Thyroid gland (tissue), 4 donors: Measurements from ENCODE around the gene UBE4B. TPM values are rescaled to one million over a fixed set of nuclear protein-coding genes. Genes with fewer than 3 reads are reported as not detected.

Source experiments
- DNase-seq, 2 donors: peaks; one replicate each; pipeline ENCODE4 v3.0.0-alpha.2; 2019
- H3K27ac ChIP-seq, 3 donors: fragments of 200-600 bp; sonication (generic); 1 replicate in 2 of 3; 2 replicates in 1 of 3; pipeline ENCODE4 v1.5.1; 2016 to 2019; ENCODE audit warnings: mild to moderate bottlenecking in 1 of 3, moderate library complexity in 1 of 3
- H3K27me3 ChIP-seq: fragments of 200-600 bp; sonication (generic); one replicate; pipeline ENCODE4 v1.5.1; 2019
- H3K36me3 ChIP-seq, 2 donors: fragments of 200-600 bp; sonication (generic); one replicate each; pipeline ENCODE4 v1.5.1; 2016 to 2019
- H3K4me1 ChIP-seq, 2 donors: fragments of 200-600 bp; sonication (generic); one replicate each; pipeline ENCODE4 v1.5.1; 2017 to 2019
- H3K4me3 ChIP-seq, 3 donors: fragments of 200-600 bp; sonication (generic); replicated peaks in 1 of 3; 1 replicate in 2 of 3; 2 replicates in 1 of 3; pipeline ENCODE4 v1.5.1; 2016; ENCODE audit warnings: mild to moderate bottlenecking in 1 of 3
- H3K9me3 ChIP-seq: fragments of 200-600 bp; sonication (generic); one replicate; pipeline ENCODE4 v1.5.1; 2017
- POLR2A ChIP-seq, 2 donors: fragments of 450-650 bp; IDR thresholded peaks; one replicate each; pipeline ENCODE4 v1.6.1; 2017; ENCODE audit warnings: antibody characterized with exemption in 2 of 2, mild to moderate bottlenecking in 2 of 2, moderate library complexity in 1 of 2
- WGBS, 2 donors: methylation state at CpG; one replicate each; pipeline ENCODE4 v1.1.5; 2017; 5-methylcytosine and 5-hydroxymethylcytosine counted together
- intact Hi-C: fragments of 100-400 bp; cut with DNase I; formaldehyde crosslinking; loops from one replicate; pipeline ENCODE4 v1.15.1; 2023
- total RNA-seq, 4 donors: library from RNA; depleted of rRNA; stranded (reverse); fragments of >200 nt; gene quantifications; one replicate each; pipeline ENCODE4 v1.2.3, GENCODE V29; 2016
- TF ChIP-seq, protein P1 (sequence below), 6 experiments: fragments of 200-600 bp in 3 of 6; fragments of 450-650 bp in 3 of 6; sonication (generic) in 3 of 6; IDR thresholded peaks; one replicate each; pipeline ENCODE4 v1.5.1; 2016 to 2019; ENCODE audit warnings: antibody characterized with exemption in 6 of 6, mild to moderate bottlenecking in 2 of 6, inconsistent platforms in 1 of 6, moderate library complexity in 1 of 6

UBE4B gene
- 10 to 100 TPM; 64.0 to 89.0 (median 71.0) TPM for total RNA-seq

DNA sequence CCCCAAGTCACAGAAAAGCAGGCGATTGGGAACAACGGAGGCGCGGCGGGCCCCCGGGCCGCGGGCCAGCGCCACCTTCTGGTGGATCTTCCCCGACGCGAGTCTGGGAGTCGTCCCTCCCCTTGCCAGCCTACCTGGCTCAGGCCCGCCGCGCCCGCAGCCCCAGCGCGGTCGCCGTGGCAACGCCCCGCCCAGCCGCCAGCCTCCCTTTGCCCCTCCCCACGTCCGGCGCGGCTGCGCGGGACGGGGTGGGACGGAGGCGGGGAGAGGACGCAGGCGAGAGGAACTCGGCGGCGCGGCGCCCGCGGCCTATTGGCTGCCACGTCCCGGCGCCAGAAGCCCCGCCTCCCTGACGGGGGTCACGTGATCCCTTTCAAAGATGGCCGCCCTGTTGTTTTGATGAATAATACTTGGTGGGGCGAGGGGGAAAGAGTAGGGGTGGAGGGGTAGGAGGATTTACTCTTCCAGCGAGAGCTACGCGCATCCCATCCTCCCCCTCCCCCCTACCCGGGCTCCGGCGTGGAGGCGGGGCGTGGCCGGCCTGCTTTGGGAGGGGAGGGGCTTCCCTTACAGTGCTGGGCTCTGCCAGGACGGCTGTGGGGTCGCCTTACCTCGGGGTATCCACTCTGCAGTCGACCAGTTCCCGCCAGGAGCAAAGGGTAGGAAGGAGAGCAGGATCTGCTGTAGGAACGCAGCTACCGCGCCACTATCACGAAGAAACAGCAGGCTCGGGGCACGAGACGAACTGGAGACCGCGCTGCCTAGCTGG, at the start of gene UBE4B:
Gene UBE4B (plus strand): TSS at position 369 of the 769 bp plus-strand sequence. CDS start 713 bp downstream, outside the sequence.
- TF ChIP-seq, protein P1, sequence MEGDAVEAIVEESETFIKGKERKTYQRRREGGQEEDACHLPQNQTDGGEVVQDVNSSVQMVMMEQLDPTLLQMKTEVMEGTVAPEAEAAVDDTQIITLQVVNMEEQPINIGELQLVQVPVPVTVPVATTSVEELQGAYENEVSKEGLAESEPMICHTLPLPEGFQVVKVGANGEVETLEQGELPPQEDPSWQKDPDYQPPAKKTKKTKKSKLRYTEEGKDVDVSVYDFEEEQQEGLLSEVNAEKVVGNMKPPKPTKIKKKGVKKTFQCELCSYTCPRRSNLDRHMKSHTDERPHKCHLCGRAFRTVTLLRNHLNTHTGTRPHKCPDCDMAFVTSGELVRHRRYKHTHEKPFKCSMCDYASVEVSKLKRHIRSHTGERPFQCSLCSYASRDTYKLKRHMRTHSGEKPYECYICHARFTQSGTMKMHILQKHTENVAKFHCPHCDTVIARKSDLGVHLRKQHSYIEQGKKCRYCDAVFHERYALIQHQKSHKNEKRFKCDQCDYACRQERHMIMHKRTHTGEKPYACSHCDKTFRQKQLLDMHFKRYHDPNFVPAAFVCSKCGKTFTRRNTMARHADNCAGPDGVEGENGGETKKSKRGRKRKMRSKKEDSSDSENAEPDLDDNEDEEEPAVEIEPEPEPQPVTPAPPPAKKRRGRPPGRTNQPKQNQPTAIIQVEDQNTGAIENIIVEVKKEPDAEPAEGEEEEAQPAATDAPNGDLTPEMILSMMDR (IDR thresholded peaks at IDR 0.05): peak; percentile 37 to 95 (median 74)
- peak in 1 of 2 donors; percentile 66 for TF ChIP-seq POLR2A (IDR thresholded peaks at IDR 0.05)
- H3K4me3 ChIP-seq: peak within 1 kb of the TSS; percentile 42 to 99 (median 97)
- H3K27me3 ChIP-seq: no peaks in the 10 kb centered on the region
- WGBS, 2 donors: 0 to 1% methylated on average over 32 to 38 of the region's 73 CpGs
- no peaks in the 10 kb centered on the region for H3K9me3 ChIP-seq
- intact Hi-C loops: loop anchor here (5.0 kb wide), 1 partner anchor 90 kb away; the partner anchor contains the start of genes LZIC and NMNAT1
- peaks cover 14 to 17% of the 10 kb centered on the region in 2 donors for H3K4me1 ChIP-seq
- DNase-seq: peak; percentile 98
- H3K27ac ChIP-seq: peak within 1 kb of the TSS; percentile 93 to 99 (median 97)
- no peaks in the 10 kb centered on the region for H3K36me3 ChIP-seq

DNA sequence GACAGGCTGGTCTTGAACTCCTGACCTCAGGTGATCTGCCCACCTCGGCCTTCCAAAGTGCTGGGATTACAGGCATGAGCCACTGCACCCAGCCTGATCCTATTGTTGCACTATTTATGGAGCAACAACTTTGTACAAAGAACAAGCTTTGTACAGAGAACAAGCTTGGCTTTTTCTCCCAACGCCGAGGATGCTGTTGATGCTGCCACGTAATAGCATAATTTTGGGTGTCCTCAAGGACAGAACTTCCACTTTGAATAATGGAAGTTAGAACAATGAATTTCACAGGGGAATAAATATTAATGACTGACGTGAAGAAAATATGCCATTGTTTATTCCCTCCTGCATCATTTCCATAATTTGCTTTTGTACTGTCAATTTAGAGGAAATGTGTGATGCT, 48.5 kb upstream of the UBE4B start:
- H3K27me3 ChIP-seq: no peaks in the 10 kb centered on the region
- no peak overlapping the region for H3K27ac ChIP-seq
- no peaks in the 10 kb centered on the region for H3K9me3 ChIP-seq
- 84 to 93% methylated on average over 5 of the region's 5 CpGs for WGBS, 2 donors
- no peak for DNase-seq
- TF ChIP-seq, protein P1 (IDR thresholded peaks at IDR 0.05): no peak
- no peak for TF ChIP-seq POLR2A (IDR thresholded peaks at IDR 0.05)
- intact Hi-C loops: no loop called here
- H3K4me3 ChIP-seq: no peak overlapping the region
- H3K4me1 ChIP-seq: peaks cover 0 to 7% of the 10 kb centered on the region in 2 donors
- peaks cover 14 to 22% of the 10 kb centered on the region in 2 donors for H3K36me3 ChIP-seq

DNA sequence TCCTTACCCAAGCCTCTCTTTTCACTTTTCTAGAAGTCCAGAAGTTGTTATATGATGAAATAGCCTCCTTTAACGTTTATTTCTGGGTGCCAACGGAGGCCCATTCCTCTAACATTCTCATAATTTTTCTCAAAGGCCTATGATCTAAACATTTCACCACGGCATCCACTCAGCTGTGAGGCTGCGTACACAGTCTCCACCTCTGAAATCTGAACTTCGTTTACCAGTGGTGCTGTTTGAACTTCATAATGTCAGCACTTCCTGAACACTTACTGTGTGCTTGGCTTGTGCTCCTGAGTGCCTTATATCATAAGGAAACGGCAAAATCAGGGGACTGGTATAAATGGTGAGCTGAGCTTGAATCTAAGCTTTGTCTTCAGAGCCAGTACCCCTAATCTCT, 47.8 kb upstream of the UBE4B start:
- Histone ChIP-seq H3K4me3 (no peak overlapping the region), H3K9me3 (no peaks in the 10 kb centered on the region), H3K27ac (no peak overlapping the region), H3K4me1 (peaks cover 0 to 8% of the 10 kb centered on the region in 2 donors), H3K27me3 (no peaks in the 10 kb centered on the region), H3K36me3 (peaks cover 14 to 22% of the 10 kb centered on the region in 2 donors)
- 59 to 61% methylated on average over 6 of the region's 6 CpGs for WGBS, 2 donors
- no peak for DNase-seq
- intact Hi-C loops: no loop called here
- no peak for TF ChIP-seq POLR2A (IDR thresholded peaks at IDR 0.05)
- TF ChIP-seq, protein P1 (IDR thresholded peaks at IDR 0.05): no peak

DNA sequence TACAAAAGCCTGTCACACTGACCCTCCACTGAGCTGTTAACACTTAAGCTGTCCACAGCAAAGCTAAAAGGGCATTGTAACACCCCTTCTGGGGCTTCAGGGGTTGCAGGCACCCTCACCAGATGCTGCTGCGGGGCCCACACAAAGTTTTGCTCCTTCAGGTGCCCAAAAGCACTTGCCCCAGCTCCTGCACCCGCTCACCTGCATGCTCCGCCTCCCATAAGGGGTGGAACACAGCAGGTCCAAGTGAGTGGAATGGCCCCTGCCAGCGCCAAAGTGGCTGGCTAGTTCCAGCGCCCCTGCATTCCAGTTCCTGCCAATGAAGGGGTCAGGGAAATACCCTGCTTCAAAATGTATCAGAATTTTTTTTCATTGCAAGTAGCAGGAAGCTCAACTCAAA, 43.0 kb upstream of the UBE4B start:
- Histone ChIP-seq H3K9me3 (no peaks in the 10 kb centered on the region), H3K27ac (no peak overlapping the region), H3K4me3 (no peak overlapping the region), H3K36me3 (no peaks in the 10 kb centered on the region), H3K4me1 (peaks cover 0 to 22% of the 10 kb centered on the region in 2 donors), H3K27me3 (no peaks in the 10 kb centered on the region)
- 84 to 94% methylated on average over 4 to 5 of the region's 5 CpGs for WGBS, 2 donors
- intact Hi-C loops: no loop called here
- TF ChIP-seq, protein P1 (IDR thresholded peaks at IDR 0.05): no peak
- TF ChIP-seq POLR2A (IDR thresholded peaks at IDR 0.05): no peak
- DNase-seq: no peak

DNA sequence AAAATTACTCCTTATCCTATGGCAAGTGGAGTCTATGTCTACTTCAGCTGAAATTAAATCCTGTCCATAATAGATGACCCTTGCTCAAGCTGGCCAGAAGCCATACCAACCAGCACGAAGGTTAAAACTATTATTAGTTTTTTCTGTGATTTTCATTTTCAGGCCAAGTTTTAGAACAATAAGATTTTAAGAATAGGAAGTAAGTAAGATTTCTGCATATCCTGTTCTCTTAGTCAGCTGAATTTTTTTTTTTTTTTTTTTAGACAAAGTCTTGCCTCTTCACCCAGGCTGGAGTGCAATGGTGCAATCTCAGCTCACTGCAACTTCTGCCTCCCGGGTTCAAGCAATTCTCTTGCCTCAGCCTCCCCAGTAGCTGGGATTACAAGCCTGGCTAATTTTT, 41.8 kb upstream of the UBE4B start:
- Histone ChIP-seq H3K27ac (peak overlapping the region in 2 of 3 donors; percentile 28 to 36), H3K4me1 (peaks cover 0 to 22% of the 10 kb centered on the region in 2 donors), H3K36me3 (no peaks in the 10 kb centered on the region), H3K9me3 (no peaks in the 10 kb centered on the region), H3K27me3 (no peaks in the 10 kb centered on the region), H3K4me3 (no peak overlapping the region)
- DNase-seq: no peak
- intact Hi-C loops: no loop called here
- 47 to 56% methylated on average over 2 of the region's 2 CpGs for WGBS, 2 donors
- TF ChIP-seq, protein P1 (IDR thresholded peaks at IDR 0.05): no peak
- TF ChIP-seq POLR2A (IDR thresholded peaks at IDR 0.05): no peak
